Panc1 (cell line): Measurements from ENCODE around the gene ZBTB33. TPM values are rescaled to one million over a fixed set of nuclear protein-coding genes. Genes with fewer than 3 reads are reported as not detected.

Experiments
- ATAC-seq: fragments of 200-7000 bp; cut with Tn5 transposase; 2 replicates; pipeline ENCODE4 v1.9.1; 2020; ENCODE audit warnings: mild to moderate bottlenecking, moderate library complexity
- BruUV-seq: library from RNA; stranded (reverse); fragments of 400-500 nt; replicated peaks from 2 replicates; lab custom pipeline; 2021; lab: Mats Ljungman, UMichigan
- CTCF ChIA-PET: fragments of 300-600 bp; sonication (Branson Sonifier 250); formaldehyde crosslinking; loops from one replicate; lab custom pipeline; 2022; ENCODE audit warnings: antibody characterized with exemption; lab: Charles Lee
- POLR2A ChIA-PET: fragments of 300-600 bp; sonication (Branson Sonifier 250); formaldehyde crosslinking; loops from one replicate; lab custom pipeline; 2022; ENCODE audit warnings: antibody characterized with exemption; lab: Charles Lee
- DNase-seq: peaks from one replicate; pipeline ENCODE4 v3.0.0-alpha.2; 2010; ENCODE audit warnings: low read depth, low spot score
- H3K27ac ChIP-seq: 2 replicates; pipeline ENCODE4 v1.5.1; 2011; ENCODE audit warnings: mild to moderate bottlenecking, low read length, inconsistent platforms
- H3K27me3 ChIP-seq: fragments of 200-500 bp; sonication (Bioruptor generic); 2 replicates; pipeline ENCODE4 v1.6.0; 2014; ENCODE audit warnings: low read length, inconsistent platforms; ENCODE audit not compliant: control insufficient read depth, insufficient read depth
- H3K36me3 ChIP-seq: fragments of 200-500 bp; sonication (Bioruptor generic); 2 replicates; pipeline ENCODE4 v1.5.1; 2014; ENCODE audit warnings: inconsistent platforms, mild to moderate bottlenecking, low read length, moderate library complexity; ENCODE audit not compliant: control insufficient read depth, insufficient read depth
- H3K4me1 ChIP-seq: 2 replicates; pipeline ENCODE4 v1.5.1; 2011; ENCODE audit warnings: inconsistent platforms, mild to moderate bottlenecking, low read length, moderate library complexity; ENCODE audit not compliant: control insufficient read depth, insufficient read depth
- H3K4me3 ChIP-seq, 2 experiments: 2 replicates each; pipeline ENCODE4 v1.5.1; 2011 to 2012; ENCODE audit warnings: low read depth in 2 of 2, low read length in 2 of 2, mild to moderate bottlenecking in 2 of 2, inconsistent platforms in 1 of 2, moderate library complexity in 1 of 2
- H3K9me3 ChIP-seq: fragments of 200-500 bp; sonication (Bioruptor generic); 2 replicates; pipeline ENCODE4 v1.5.1; 2014; ENCODE audit warnings: low read depth, mild to moderate bottlenecking, inconsistent platforms, low read length, moderate library complexity; ENCODE audit not compliant: control insufficient read depth, insufficient read depth
- CTCF ChIP-seq: fragments of 450-650 bp; IDR thresholded peaks from 2 replicates; pipeline ENCODE4 v1.5.1; 2017; ENCODE audit warnings: mild to moderate bottlenecking
- POLR2AphosphoS5 ChIP-seq: IDR thresholded peaks from 2 replicates; pipeline ENCODE4 v1.6.1; 2012; ENCODE audit warnings: mild to moderate bottlenecking, low read depth, low read length, moderate library complexity
- REST ChIP-seq, 2 experiments: IDR thresholded peaks; 2 replicates each; pipeline ENCODE4 v1.6.1; 2011 to 2012; ENCODE audit warnings: low read depth in 2 of 2, control low read depth in 1 of 2, low read length in 1 of 2, mild to moderate bottlenecking in 1 of 2, moderate library complexity in 1 of 2; ENCODE audit not compliant: insufficient read depth in 1 of 2
- TCF7L2 ChIP-seq: IDR thresholded peaks from 2 replicates; pipeline ENCODE4 v1.6.1; 2011; ENCODE audit warnings: mild to moderate bottlenecking, low read depth, low read length, inconsistent platforms
- in situ Hi-C: cut with HindIII; loops from 2 replicates; pipeline ENCODE4 v1.10.0; 2016; ENCODE audit warnings: low sequenced_read_pairs, low pct_unique_long_range_greater_than_20kb
- intact Hi-C: fragments of 100-400 bp; cut with micrococcal nuclease; formaldehyde crosslinking; loops from one replicate; pipeline ENCODE4 v1.10.0; 2022; ENCODE audit not compliant: unreplicated experiment
- total RNA-seq: library from RNA; stranded (reverse); gene quantifications from one replicate; pipeline ENCODE4 v1.2.1, GENCODE V29; 2021; ENCODE audit not compliant: unreplicated experiment

The ZBTB33 gene
- total RNA-seq, 1 experiment from 2014 or later = 21.5 TPM

GRCh38 chrX:120213438-120214265 is 37.0 kb upstream of the ZBTB33 start:
- Histone ChIP-seq H3K9me3 (no peaks in the 10 kb centered on the region), H3K36me3 (no peaks in the 10 kb centered on the region), H3K4me1 (no peaks in the 10 kb centered on the region), H3K4me3 (no peak overlapping the region), H3K27ac (no peak overlapping the region), H3K27me3 (peaks cover 5% of the 10 kb centered on the region; the same call in 1 of the 2 replicates)
- ATAC-seq = peak; percentile 96
- in situ Hi-C loops (no loop called here), intact Hi-C loops (no loop called here)
- no TSS peak for BruUV-seq
- peak; percentile 42 for DNase-seq
- CTCF ChIA-PET = interaction anchor here (0.5 to 1.4 kb wide), 6 partner anchors 14 to 297 kb away, joined by 3 to 5 read pairs (median 3); no protein-coding TSS in a partner anchor
- TF ChIP-seq CTCF = peak; percentile 85
- no peak for TF ChIP-seq REST (IDR thresholded peaks at IDR 0.05; ENCODE audit: insufficient read depth in 1 of 2, low read depth in 2 of 2, low read length in 1 of 2)
- POLR2A ChIA-PET = no interaction called here

- in situ Hi-C loops (no loop called here), intact Hi-C loops (no loop called here)
- H3K27me3 ChIP-seq = no peaks in the 10 kb centered on the region
- ChIA-PET CTCF (no interaction called here), POLR2A (no interaction called here)
- no peak overlapping the region for H3K4me3 ChIP-seq
- no peaks in the 10 kb centered on the region for H3K36me3 ChIP-seq
- ATAC-seq (no peak), DNase-seq (no peak)
- no peak overlapping the region for H3K27ac ChIP-seq
- H3K4me1 ChIP-seq = no peaks in the 10 kb centered on the region
- BruUV-seq = no TSS peak
- TF ChIP-seq REST (IDR thresholded peaks at IDR 0.05; ENCODE audit: insufficient read depth in 1 of 2, low read depth in 2 of 2, low read length in 1 of 2) (no peak), TCF7L2 (no peak), CTCF (no peak), POLR2AphosphoS5 (no peak)
- H3K9me3 ChIP-seq = no peaks in the 10 kb centered on the region
These were observed 27.2 kb upstream of the ZBTB33 start for GRCh38 chrX:120223374-120223773.
